ENCODE results near the gene ZNF516.
"Not testable (repeated sequence)": the region's sequence is repeated elsewhere in the genome, so short reads cannot be mapped to it uniquely, and the experiment has no call there.

The ZNF516 gene

DNA sequence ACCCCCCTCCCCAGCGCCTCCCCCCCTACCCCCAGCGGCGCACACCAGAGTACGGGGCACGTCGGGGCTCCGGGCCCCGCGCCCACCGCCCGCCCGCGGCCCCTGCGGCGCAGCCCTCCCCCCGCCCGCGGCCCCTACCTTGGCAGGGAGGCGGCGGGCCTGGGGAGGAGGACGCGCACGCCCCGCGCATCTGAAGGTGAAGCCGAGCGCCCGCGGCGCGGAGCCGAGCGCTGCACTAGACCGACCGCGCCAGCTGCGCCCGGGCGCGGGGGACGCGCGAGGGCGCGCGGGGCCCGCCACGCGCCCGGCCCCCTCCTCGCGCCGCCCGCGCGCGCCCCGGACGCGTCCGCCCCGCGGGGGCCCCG, at the start of gene ZNF516:
TSS of gene ZNF516 (minus strand) at position 237 of the 365 bp plus-strand sequence. CDS start 52,188 bp downstream, outside the sequence.
- no peak for DNase-seq (ENCODE audit: low read depth)

- no peak for DNase-seq (ENCODE audit: low read depth)
Measured at GRCh38 chr18:76538846-76539245, 43.8 kb upstream of the ZNF516 start.

- DNase-seq (ENCODE audit: low read depth), result no peak
Measured at GRCh38 chr18:76537621-76538020, 42.6 kb upstream of the ZNF516 start.

DNA sequence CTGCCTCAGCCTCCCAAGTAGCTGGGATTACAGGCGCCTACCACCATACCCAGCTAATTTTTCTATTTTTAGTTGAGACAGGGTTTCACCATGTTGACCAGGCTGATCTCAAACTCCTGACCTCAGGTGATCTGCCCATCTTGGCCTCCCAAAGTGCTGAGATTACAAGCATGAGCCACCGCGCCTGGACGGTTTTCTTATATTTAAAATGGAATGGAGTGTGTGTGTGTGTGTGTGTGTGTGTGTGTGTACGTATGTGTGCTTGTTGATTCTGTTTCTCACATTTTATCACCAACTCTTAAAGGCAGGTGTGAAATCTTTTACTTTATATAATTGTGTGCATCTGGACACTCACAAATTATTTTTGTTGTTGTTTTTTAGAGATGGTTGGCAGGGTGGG, 41.6 kb upstream of the ZNF516 start:
- not testable (repeated sequence) for DNase-seq (ENCODE audit: low read depth)

GRCh38 chr18:76532875-76533274, 37.8 kb upstream of the ZNF516 start:
- no peak for DNase-seq (ENCODE audit: low read depth)

GRCh38 chr18:76530846-76531245, 35.8 kb upstream of the ZNF516 start:
- DNase-seq (ENCODE audit: low read depth), result no peak

DNA sequence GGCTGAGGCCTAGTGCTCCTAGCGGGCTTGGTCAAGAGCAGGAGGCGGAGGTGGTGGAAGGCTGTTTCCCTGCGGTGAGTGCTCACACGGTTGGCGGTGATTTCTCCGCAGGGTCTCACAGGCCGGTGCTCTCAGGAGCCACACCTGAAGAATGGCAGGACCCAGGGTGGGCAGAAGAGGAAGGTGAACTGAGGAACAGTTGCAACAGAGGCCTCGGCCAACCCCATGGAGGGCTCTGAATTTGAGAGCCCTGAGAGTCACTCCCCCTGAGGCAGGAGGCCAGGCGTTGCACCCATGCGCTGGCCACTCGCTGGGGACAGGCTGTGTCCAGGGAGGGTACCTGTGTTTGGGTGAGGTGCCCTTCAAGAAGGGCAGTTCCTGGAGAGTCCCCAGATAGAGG, 35.3 kb upstream of the ZNF516 start:
- DNase-seq (ENCODE audit: low read depth), result no peak

DNA sequence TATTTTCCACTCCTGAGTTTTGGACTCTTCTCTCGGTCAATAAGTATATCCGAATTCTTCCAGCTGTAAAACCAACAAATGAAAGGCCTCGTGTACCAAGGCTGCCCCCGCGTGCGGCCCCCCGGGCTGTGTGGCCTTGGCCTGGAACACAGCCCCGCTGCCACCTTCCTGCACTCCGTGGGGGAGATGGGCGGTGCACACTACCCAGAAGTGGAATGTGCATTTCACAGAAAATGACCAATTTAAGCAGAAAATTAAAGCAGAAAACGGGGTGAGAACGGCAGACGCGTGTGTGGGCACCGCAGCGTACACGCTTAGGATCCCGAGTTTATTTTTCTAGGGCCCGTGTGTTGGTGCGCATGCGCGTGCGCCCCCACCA, 34.4 kb upstream of the ZNF516 start:
- DNase-seq (ENCODE audit: low read depth), result no peak

- DNase-seq (ENCODE audit: low read depth), result no peak
Measured at GRCh38 chr18:76528477-76529432, 33.7 kb upstream of the ZNF516 start.

- DNase-seq (ENCODE audit: low read depth), result no peak
Measured at GRCh38 chr18:76525911-76526310, 30.9 kb upstream of the ZNF516 start.

DNA sequence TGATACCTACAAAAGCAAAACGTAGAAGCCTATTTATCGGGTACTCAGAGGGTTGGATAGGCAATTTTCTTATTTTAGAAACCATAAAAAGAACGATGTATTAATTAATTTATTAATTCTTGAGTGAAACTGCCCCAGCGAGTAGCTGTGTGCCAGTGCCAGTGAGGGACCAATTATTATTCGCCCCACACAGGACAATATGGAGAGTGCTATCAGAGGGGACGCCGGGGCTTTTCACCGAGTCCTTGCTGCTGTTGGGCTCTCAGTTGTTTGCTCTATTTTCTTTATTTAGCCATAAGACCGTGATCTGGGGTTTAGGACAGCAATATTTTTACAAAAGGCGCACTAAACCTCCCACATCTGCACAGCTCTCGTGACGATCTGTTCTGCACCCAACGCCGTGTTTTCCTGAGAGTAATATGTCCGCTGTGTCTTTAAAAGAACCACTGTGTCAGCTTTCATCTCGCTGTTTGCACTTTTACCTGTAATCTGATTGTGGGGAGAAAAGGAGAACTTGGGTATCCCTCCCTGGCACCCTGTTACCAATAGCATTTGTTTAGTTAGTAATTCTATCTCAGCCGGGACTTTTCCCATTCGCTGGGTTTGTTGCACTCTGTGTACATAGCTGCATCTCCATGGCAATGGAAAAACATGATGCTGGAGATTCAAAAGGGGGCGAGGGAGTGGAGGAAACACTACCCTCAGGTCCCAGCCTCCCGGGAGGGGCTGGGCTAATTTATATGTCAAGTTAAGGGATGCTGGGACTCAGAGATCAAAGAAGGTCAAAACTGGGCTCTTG, 30.1 kb upstream of the ZNF516 start:
- DNase-seq (ENCODE audit: low read depth), result no peak

DNA sequence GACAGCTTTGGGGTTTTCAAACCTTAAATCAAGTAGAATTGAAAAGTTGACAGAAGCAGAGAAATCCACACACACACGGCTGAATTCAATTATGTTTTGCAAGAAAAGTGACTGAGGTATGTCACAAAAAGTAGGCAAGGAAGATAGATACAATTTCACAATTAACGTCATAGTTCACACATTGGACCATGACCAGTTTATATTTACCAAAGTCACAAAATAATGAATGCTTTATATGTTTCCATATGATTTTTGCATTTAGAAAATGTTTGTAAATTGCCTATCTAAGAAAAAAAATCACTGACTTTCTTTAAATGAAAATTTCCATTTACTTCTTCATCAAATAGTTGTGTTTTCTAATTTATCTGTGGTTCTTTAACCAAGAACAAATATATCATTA, 29.4 kb upstream of the ZNF516 start:
- DNase-seq (ENCODE audit: low read depth), result no peak

DNA sequence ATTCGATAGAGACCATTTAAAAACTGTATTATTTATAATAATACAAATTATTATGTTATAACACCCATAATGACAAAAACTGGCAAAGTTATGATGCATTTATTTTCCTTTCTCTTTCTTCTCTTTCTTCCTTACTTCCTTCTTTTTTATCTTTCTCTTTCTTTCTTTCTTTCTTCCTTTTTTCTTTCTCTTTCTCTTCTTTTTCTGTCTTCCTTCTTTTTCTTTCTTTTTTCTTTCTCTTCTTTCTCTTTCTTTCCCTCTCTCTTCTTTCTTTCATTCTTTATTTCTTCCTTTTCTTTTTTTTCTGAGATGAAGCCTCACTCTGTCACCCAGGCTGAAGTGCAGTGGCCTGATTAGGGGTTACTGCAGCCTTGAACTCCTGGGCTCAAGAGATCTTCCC, 27.5 kb upstream of the ZNF516 start:
- no peak for DNase-seq (ENCODE audit: low read depth)

GRCh38 chr18:76522122-76522503, 27.1 kb upstream of the ZNF516 start:
- no peak for DNase-seq (ENCODE audit: low read depth)

GRCh38 chr18:76521417-76522121, 26.5 kb upstream of the ZNF516 start:
- DNase-seq (ENCODE audit: low read depth), result no peak

DNA sequence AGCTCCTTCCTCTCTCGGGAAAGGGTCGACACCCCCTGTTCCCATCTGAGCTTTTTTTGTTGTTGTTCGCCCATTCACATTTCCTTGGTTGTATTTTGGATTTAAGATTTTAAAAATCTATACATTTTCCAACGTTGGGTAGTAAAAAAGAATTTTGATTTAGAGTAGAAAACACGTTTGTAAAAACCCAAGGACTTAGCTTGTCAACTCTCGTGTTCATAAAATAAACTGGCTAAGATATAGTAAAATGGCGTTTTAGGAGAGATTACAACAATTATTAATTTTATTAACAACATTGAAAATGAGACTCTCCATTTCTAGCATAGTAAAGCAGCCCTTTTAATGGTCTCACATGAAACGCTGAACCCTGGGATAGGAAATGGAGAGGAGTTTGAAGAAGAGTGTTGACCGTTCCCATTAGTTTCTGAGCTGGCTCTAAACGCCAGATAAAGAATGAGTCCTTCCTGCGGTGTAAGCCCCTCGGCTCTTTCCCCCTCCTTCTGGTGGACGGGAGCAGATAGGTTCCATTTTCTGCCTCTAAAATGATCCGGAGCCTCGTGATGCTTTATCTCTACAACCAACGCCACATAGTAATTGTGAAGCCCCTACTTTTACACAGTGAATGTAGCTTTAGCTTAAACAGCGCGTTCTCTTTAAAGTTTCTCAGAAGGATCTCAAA, 24.0 kb upstream of the ZNF516 start:
- no peak for DNase-seq (ENCODE audit: low read depth)

DNA sequence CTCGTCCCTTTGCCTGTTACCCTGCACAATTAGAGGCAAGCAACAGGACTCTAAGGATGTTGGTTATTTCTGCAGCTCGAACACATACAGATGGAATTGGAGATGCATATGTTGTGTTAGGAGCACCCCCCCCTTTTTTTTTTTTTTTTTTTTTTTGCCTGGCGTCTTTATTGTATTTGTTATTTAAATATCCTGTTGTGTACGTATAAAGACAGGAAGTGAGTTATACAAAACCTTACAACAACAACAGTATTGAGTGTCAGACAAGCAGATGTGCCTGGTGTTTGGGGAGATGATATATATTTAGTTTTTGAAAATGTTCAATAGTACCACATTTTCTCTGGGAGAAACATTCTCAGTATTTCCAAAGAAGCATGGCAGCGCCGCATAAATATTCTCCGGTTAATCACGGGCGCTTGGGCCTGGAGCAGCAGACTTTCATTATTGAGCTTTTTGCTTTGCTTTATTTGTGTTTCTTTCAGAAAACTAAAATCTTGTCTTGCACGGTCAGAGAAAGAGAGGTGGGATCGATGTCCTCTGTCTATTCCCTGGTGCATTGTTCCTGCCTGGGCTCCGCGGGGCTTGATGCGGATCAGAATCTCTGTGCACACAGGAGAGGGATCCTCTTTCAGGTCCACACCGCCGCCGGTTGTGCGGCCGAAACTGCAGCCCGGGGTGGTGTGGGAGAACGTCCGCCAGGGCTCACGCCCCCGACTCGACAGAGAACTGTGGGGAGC, 23.2 kb upstream of the ZNF516 start:
- no peak for DNase-seq (ENCODE audit: low read depth)

- DNase-seq (ENCODE audit: low read depth), result no peak
Measured at GRCh38 chr18:76515576-76515975, 20.5 kb upstream of the ZNF516 start.

GRCh38 chr18:76514573-76514972, 19.5 kb upstream of the ZNF516 start:
- no peak for DNase-seq (ENCODE audit: low read depth)

DNA sequence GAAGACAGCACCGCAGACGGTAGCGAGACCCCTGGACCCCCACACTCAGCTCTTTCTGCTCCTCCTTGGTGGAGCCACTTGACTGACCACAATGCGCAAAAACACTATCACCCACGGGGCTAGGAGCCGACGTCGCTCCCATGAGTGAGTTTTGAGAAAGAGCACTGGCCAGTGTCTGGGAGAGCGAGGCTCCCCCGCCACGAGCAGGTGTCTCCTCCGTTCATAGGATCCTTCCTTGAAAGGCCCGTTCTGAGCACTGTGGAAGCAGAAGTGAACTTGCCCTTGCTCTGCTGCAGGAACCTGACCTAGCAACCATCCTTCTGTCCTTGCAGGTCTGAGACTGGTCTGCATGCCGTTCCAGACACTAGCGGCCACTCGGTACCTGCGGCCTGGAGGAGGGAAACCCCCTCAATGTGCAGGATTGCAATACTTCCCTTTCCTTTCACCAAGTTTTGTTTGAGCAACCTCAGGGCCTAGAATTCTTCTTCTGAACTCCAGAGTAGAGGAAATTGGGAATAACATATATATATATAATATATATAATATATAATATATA, 12.9 kb upstream of the ZNF516 start:
- DNase-seq (ENCODE audit: low read depth), result no peak
